GM12801 (cell line): ENCODE data around the gene PIKFYVE.

Experiments used
- CTCF ChIP-seq: IDR thresholded peaks from one replicate; pipeline ENCODE4 v1.5.1; 2011; ENCODE audit warnings: control low read depth; ENCODE audit not compliant: insufficient read length; ENCODE audit errors: extremely low read depth

PIKFYVE gene

DNA sequence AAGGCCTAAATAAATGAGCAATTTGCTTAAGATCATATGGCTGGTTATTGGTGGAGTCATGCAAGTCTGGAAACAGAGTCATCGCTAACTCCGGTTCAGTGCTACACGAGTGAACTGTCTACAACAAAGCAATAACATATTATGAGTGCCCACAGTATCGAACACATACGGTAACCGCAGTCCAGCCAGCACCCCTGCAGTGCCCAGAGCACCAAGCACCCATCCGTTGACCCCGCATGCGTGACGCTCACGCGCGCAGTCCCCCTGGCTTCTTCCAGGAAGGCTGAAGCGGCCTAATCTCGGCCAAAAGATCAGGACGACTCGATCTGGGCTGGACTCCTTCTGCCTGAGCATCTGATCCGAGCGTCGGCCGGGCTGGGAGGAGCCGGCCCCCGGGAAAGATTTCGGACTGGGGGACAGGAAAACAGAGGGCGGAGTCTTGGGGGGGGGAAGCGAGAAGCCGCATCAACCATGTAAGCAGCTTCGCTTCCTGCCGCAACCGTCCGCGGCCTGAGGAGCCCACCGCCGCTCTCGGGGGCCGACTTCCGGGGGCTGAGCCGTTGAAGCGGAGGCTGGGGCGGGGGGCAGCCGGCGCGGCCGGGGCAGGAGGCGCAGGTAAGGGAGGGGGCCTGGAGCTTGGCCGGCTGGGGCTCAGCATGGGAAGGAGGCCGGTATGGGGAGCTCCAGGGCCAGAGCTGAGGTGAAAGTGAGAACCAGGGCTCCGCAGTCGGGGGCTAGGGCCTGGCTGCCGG is at the start of gene PIKFYVE:
Gene PIKFYVE, plus strand, starts transcription at position 455 of the 752 bp plus-strand sequence. CDS start 5,265 bp downstream, outside the sequence.
- no peak for TF ChIP-seq CTCF

- TF ChIP-seq CTCF = no peak
Measured at GRCh38 chr2:208222351-208222750, 43.7 kb upstream of the PIKFYVE start.

DNA sequence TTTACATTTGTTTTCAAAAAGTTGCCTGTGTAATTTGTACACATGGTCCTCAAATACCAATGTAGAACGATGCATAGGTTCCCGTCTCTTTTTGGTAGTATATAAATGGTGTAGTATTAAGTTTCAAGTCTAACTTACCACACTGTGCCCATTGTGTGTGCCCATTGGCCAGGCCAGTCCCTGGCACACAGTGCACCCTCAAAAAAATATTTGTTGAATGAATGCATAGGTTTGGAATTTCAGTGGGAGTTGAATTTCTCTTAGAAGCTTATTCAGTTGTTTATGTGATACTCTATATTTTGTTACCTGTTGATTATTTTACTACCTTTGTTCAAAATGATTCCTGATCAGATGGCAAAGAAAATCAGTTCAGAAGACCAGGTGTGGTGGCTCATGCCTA is 41.3 kb upstream of the PIKFYVE start:
- no peak for TF ChIP-seq CTCF

DNA sequence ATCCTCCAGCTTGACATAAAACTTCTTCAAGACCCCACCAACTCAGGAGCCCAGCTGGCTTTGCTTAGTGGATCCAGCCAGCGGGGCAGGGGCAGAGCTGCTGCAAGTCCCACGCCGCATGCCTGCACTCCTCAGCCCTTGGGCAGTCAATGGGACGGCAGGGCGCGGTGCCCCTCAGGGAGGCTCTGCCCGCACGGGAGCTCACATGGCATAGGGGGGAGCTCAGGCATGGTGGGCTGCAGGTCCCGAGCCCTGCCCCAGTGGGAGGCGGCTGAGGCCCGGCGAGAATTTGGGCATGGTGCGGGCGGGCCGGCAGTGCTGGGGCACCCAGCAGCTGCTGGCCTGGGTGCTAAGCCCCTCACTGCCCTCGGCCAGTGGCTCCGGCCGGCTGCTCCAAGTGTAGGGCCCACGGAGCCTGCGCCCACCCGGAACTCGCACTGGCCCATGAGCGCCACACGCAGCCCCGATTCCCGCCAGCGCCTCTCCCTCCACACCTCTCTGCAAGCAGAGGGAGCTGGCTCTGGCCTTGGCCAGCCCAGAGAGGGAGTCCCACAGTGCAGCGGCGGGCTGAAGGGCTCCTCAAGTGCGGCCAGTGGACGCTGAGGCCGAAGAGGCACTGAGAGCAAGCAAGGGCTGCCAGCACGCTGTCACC is 38.3 kb upstream of the PIKFYVE start:
- TF ChIP-seq CTCF = no peak

DNA sequence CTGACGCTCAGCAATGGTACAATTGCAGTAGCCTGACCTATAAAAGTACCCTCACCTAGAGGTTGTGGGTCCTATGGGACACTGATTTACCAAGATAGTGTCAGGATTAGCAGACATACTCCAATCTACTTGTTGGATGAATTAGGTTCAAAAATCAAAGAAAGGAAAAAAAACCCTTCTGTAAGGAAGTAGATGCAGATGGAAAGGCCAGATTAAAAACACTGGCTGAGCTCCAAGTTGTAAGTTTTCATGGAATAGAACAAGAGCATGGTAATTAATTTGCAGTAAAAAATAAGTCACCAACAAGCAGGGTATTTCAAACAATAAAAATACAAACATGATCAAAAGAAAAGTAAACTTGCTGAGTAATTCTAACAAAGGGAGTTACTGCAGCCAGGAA is 37.6 kb upstream of the PIKFYVE start:
- no peak for TF ChIP-seq CTCF

DNA sequence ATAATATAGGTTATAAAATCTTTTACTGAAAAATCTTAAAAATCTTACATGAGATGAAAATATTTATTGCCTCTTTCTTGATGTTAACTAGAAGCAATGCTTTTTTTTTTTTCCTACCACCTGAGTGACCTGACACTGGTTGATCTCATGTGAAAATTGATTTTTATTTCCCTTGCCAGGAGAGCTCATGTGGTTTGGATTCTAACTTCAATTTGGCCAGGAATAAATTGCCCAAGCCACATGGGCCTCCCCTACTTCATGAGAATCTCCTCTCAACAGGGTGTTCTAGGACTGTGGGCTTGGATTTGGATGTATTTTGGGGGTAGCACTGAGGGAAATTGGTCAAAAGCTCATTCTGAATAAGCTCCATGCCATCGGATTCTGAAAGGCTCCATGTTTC is 31.3 kb upstream of the PIKFYVE start:
- no peak for TF ChIP-seq CTCF

DNA sequence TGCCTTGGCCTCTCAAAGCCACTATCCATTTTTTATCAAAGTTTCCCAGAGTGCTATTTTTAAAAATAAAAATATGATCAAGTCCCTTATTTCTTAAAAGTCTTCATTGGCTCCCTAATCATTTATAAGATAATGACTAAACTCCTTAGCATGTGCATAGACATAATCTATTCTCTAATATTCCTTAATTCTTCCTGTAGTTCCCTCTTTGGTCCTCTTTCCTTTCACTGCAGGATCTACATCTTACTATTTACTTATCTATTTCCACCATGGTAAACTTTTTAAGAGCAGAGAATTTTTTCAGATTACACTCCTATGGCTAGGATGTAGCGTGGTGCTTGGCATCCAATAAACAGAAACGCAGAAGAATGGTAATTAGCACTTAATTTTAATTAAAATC is 30.2 kb upstream of the PIKFYVE start:
- no peak for TF ChIP-seq CTCF
